Measurements from ENCODE around the gene ACADSB.

DNA sequence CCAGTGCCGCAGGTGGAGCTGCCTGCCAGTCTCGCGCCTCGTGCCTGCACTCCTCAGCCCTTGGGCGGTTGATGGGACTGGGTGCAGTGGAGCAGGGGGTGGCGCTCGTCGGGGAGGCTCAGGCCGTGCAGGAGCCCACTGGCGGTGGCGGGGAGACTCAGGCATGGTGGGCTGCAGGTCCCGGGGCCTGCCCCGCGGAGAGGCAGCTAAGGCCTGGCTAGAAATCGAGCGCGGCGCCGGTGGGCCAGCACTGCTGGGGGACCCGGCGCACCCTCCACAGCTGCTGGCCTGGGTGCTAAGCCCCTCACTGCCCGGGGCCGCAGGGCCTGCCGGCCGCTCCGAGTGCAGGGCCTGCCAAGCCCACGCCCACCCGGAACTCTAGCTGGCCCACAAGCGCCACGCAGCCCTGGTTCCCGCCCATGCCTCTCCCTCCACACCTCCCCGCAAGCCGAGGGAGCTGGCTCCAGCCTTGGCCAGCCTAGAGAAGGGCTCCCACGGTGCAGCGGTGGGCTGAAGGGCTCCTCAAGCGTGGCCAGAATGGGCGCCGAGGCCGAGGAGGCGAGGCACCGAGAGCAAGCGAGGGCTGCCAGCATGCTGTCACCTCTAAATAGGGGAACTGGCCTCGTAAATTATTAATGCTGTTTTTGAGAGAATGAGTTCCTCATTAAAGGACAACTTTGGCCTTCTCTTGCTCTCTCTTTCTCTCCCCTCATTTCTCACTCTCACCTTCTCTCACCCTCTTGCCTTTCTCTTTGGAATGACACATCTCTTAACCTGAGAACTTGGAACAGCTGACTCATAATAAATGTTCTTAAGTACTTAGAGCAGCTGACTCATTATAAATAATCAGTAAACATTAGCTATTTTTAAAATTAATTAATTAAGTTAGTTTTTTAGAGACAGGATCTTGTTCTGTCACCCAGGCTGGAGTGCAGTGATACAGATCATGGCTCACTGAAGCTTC lies 4.9 kb downstream of the ACADSB start:
- no peak for TF ChIP-seq POLR2A (IDR thresholded peaks at IDR 0.05)
- TF ChIP-seq, protein P1, sequence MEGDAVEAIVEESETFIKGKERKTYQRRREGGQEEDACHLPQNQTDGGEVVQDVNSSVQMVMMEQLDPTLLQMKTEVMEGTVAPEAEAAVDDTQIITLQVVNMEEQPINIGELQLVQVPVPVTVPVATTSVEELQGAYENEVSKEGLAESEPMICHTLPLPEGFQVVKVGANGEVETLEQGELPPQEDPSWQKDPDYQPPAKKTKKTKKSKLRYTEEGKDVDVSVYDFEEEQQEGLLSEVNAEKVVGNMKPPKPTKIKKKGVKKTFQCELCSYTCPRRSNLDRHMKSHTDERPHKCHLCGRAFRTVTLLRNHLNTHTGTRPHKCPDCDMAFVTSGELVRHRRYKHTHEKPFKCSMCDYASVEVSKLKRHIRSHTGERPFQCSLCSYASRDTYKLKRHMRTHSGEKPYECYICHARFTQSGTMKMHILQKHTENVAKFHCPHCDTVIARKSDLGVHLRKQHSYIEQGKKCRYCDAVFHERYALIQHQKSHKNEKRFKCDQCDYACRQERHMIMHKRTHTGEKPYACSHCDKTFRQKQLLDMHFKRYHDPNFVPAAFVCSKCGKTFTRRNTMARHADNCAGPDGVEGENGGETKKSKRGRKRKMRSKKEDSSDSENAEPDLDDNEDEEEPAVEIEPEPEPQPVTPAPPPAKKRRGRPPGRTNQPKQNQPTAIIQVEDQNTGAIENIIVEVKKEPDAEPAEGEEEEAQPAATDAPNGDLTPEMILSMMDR (IDR thresholded peaks at IDR 0.05): no peak
